ENCODE results near the gene ELL. TPM values are rescaled to one million over a fixed set of nuclear protein-coding genes. Genes with fewer than 3 reads are reported as not detected.

ELL gene
- total RNA-seq, 1 donor from 2014 or later = 15.5 TPM

Other genes with a start within 250 kb of the ELL start
- gene IQCN, start 247.6 kb downstream of the ELL start, total RNA-seq = 10.5 and 10.9 TPM in 2 replicates
- gene JUND, start 240.4 kb downstream of the ELL start, total RNA-seq = 158 and 168 TPM in 2 replicates
- 150 and 154 TPM in 2 replicates for gene LSM4, start 199.0 kb downstream of the ELL start, total RNA-seq
- 43.5 and 51.3 TPM in 2 replicates for gene PGPEP1, start 181.5 kb downstream of the ELL start, total RNA-seq
- 10.5 and 14.4 TPM in 2 replicates for gene GDF15, start 135.9 kb downstream of the ELL start, total RNA-seq
- gene LRRC25, start 124.4 kb downstream of the ELL start, total RNA-seq = not detected in 2 replicates
- gene SSBP4, start 102.7 kb downstream of the ELL start, total RNA-seq = 57.7 and 61.8 TPM in 2 replicates
- 234 TPM in 2 replicates for gene ISYNA1, start 83.9 kb downstream of the ELL start, total RNA-seq
- gene FKBP8, start 21.5 kb upstream of the ELL start, total RNA-seq = 216 and 220 TPM in 2 replicates
- gene KXD1, start 35.8 kb upstream of the ELL start, total RNA-seq = 77.7 and 82.8 TPM in 2 replicates
- 951 and 968 TPM in 2 replicates for gene UBA52, start 49.8 kb upstream of the ELL start, total RNA-seq
- 66.5 and 67.4 TPM in 2 replicates for gene REX1BD, start 66.7 kb upstream of the ELL start, total RNA-seq
- gene CRLF1, start 84.7 kb upstream of the ELL start, total RNA-seq = 4.4 and 6.0 TPM in 2 replicates
- gene TMEM59L, start 90.8 kb upstream of the ELL start, total RNA-seq = 5.0 and 6.4 TPM in 2 replicates
- gene KLHL26, start 115.0 kb upstream of the ELL start, total RNA-seq = 11.6 and 12.3 TPM in 2 replicates
- gene CRTC1, start 161.6 kb upstream of the ELL start, total RNA-seq = 39.5 and 39.7 TPM in 2 replicates